T-cell (primary cell): ENCODE measurements around the gene HIRIP3. TPM values are rescaled to one million over a fixed set of nuclear protein-coding genes. Genes with fewer than 3 reads are reported as not detected.
"Not testable (repeated sequence)": the region's sequence is repeated elsewhere in the genome, so short reads cannot be mapped to it uniquely, and the experiment has no call there.

Experiments
- ATAC-seq, 4 experiments: fragments of 200-7000 bp in 3 of 4; fragments of 150-1000 bp in 1 of 4; cut with Tn5 transposase; replicated peaks in 1 of 4; 1 replicate in 3 of 4; 2 replicates in 1 of 4; pipeline ENCODE4 v1.10.0; 2021; ENCODE audit warnings: moderate library complexity in 3 of 4, mild to moderate bottlenecking in 2 of 4, moderate number of reproducible peaks in 1 of 4
- CTCF ChIA-PET, 2 donors: fragments of 300-600 bp; sonication (Branson Sonifier 250); formaldehyde crosslinking; loops; one replicate each; lab custom pipeline; 2022; ENCODE audit warnings: antibody characterized with exemption in 2 of 2; lab: Charles Lee
- POLR2A ChIA-PET, 2 donors: fragments of 300-600 bp; sonication (Branson Sonifier 250); formaldehyde crosslinking; loops; one replicate each; lab custom pipeline; 2022; ENCODE audit warnings: antibody characterized with exemption in 2 of 2; lab: Charles Lee
- DNase-seq, 35 experiments: peaks; one replicate each; pipeline versions ENCODE4 v3.0.0 to v3.0.0-alpha.2; 2013 to 2023
- H3K27ac ChIP-seq: one replicate; pipeline ENCODE4 v1.5.1; 2013; ENCODE audit warnings: low read length
- H3K27me3 ChIP-seq, 2 experiments: replicated peaks in 1 of 2; 1 replicate in 1 of 2; 2 replicates in 1 of 2; pipeline versions ENCODE4 v1.6.1 to v1.7.0; 2013; ENCODE audit warnings: low read length in 1 of 2, mixed read lengths in 1 of 2; ENCODE audit not compliant: control insufficient read depth in 2 of 2, insufficient read depth in 2 of 2; ENCODE audit errors: extremely low read depth in 1 of 2
- H3K36me3 ChIP-seq, 2 donors: 1 replicate in 1 of 2; 2 replicates in 1 of 2; pipeline versions ENCODE4 v1.6.1 to v1.7.0; 2013; ENCODE audit warnings: low read length in 1 of 2; ENCODE audit not compliant: control insufficient read depth in 2 of 2, insufficient read depth in 1 of 2; ENCODE audit errors: extremely low read depth in 1 of 2
- H3K4me1 ChIP-seq, 2 experiments: 1 replicate in 1 of 2; 2 replicates in 1 of 2; pipeline versions ENCODE4 v1.6.1 to v1.7.0; 2013; ENCODE audit warnings: low read length in 2 of 2, mixed read lengths in 1 of 2; ENCODE audit not compliant: insufficient read depth in 2 of 2, control insufficient read depth in 1 of 2; ENCODE audit errors: extremely low read depth in 1 of 2
- H3K4me3 ChIP-seq, 2 donors: 1 replicate in 1 of 2; 2 replicates in 1 of 2; pipeline versions ENCODE4 v1.5.1 to v1.7.0; 2013; ENCODE audit warnings: mild to moderate bottlenecking in 2 of 2, low read length in 1 of 2, moderate library complexity in 1 of 2; ENCODE audit not compliant: control insufficient read depth in 1 of 2; ENCODE audit errors: extremely low read depth in 1 of 2
- H3K9me3 ChIP-seq: 2 replicates; pipeline ENCODE4 v1.7.0; 2013
- H3K27ac Mint-ChIP-seq, 2 donors: one replicate each; pipeline ENCODE4 v1.8.0; 2020 to 2021; ENCODE audit warnings: mild to moderate bottlenecking in 2 of 2, mixed read lengths in 2 of 2
- H3K27me3 Mint-ChIP-seq, 2 donors: one replicate each; pipeline ENCODE4 v1.8.0; 2021 to 2022; ENCODE audit warnings: mixed read lengths in 2 of 2
- H3K36me3 Mint-ChIP-seq: one replicate; pipeline ENCODE4 v1.8.0; 2021; ENCODE audit warnings: mixed read lengths
- H3K4me1 Mint-ChIP-seq, 3 donors: one replicate each; pipeline ENCODE4 v1.8.0; 2020 to 2022; ENCODE audit warnings: mixed read lengths in 3 of 3, mild to moderate bottlenecking in 1 of 3
- H3K4me3 Mint-ChIP-seq, 3 donors: one replicate each; pipeline ENCODE4 v1.8.0; 2020 to 2022; ENCODE audit warnings: mild to moderate bottlenecking in 3 of 3, mixed read lengths in 3 of 3, moderate library complexity in 3 of 3
- H3K9me3 Mint-ChIP-seq, 3 donors: one replicate each; pipeline ENCODE4 v1.8.0; 2020 to 2022; ENCODE audit warnings: mixed read lengths in 3 of 3
- WGBS: methylation state at CpG from one replicate; pipeline ENCODE4 v1.1.5; 2013; ENCODE audit warnings: missing lambda C conversion rate; ENCODE audit not compliant: insufficient coverage; 5-methylcytosine and 5-hydroxymethylcytosine counted together
- total RNA-seq, 35 experiments: library from RNA in 6 of 35; stranded (reverse) in 6 of 35; fragments of 120-200 nt in 1 of 35; gene quantifications; one replicate each; pipeline versions ENCODE4 v1.2.1 to v1.2.4 and lab custom pipeline; 2013 to 2026

HIRIP3 gene
- total RNA-seq, 5 donors from 2014 or later (not counting 1 experiment from before 2014, with no cell fraction given), result 15.0 to 22.8 (median 20.3) TPM

- Histone ChIP-seq H3K4me1 (peaks cover 10 to 25% of the 10 kb centered on the region in 2 experiments), H3K9me3 (no peaks in the 10 kb centered on the region), H3K36me3 (peaks cover 0 to 3% of the 10 kb centered on the region in 2 donors), H3K27me3 (no peaks in the 10 kb centered on the region), H3K4me3 (peak overlapping the region; percentile 69 to 87), H3K27ac (peak overlapping the region; percentile 73)
- Mint-ChIP-seq H3K4me3 (peak overlapping the region; percentile 82 to 90 (median 85)), H3K9me3 (no peaks in the 10 kb centered on the region), H3K36me3 (no peaks in the 10 kb centered on the region), H3K27me3 (no peaks in the 10 kb centered on the region), H3K4me1 (peaks cover 19 to 29% (median 24%) of the 10 kb centered on the region in 3 donors), H3K27ac (peak overlapping the region; percentile 92 to 95)
- POLR2A ChIA-PET, result interaction anchor here (1.2 kb wide), 2 partner anchors 12 kb away, joined by 4 to 7 read pairs; no protein-coding TSS in a partner anchor
- DNase-seq, result no peak
- CTCF ChIA-PET, result interaction anchor here (0.6 to 2.5 kb wide), 9 partner anchors 13 to 259 kb away, joined by 3 to 22 read pairs (median 4); partner anchors contain the start of genes HIRIP3 (in 1 of the 2), KCTD13 (in 1 of the 2) and TAOK2 (in 1 of the 2)
- no peak for ATAC-seq
- WGBS, result 90% methylated on average over 8 of the region's 10 CpGs
Measured at GRCh38 chr16:29961127-29961478, 34.3 kb downstream of the HIRIP3 start.

GRCh38 chr16:29959821-29960220, 35.6 kb downstream of the HIRIP3 start:
- H3K4me1 ChIP-seq, result peaks cover 10 to 25% of the 10 kb centered on the region in 2 experiments
- DNase-seq, ATAC-seq, H3K4me3 ChIP-seq, POLR2A ChIA-PET, H3K36me3 ChIP-seq, H3K27ac ChIP-seq, H3K27me3 Mint-ChIP-seq, H3K9me3 Mint-ChIP-seq, H3K36me3 Mint-ChIP-seq, H3K27me3 ChIP-seq, H3K9me3 ChIP-seq: not testable (repeated sequence)
- Mint-ChIP-seq H3K27ac (peak overlapping the region in 1 of 2 donors; percentile 16), H3K4me3 (peak overlapping the region in 1 of 3 donors; percentile 90), H3K4me1 (peaks cover 19 to 25% (median 24%) of the 10 kb centered on the region in 3 donors)
- CTCF ChIA-PET, result interaction anchor here in 1 of 2 donors (1.1 kb wide), 1 partner anchor 12 kb away, joined by 4 read pairs; no protein-coding TSS in a partner anchor
- WGBS, result no CpG with 5 or more reads among the region's 4 CpGs

- H3K36me3 Mint-ChIP-seq, result no peaks in the 10 kb centered on the region
- Histone ChIP-seq H3K36me3 (peaks cover 0 to 3% of the 10 kb centered on the region in 2 donors), H3K9me3 (no peaks in the 10 kb centered on the region), H3K27ac (no peak overlapping the region), H3K4me3 (no peak overlapping the region), H3K4me1 (peaks cover 10 to 25% of the 10 kb centered on the region in 2 experiments), H3K27me3 (peaks cover 0 to 3% of the 10 kb centered on the region in 2 experiments)
- ATAC-seq, result no peak
- no peaks in the 10 kb centered on the region for H3K9me3 Mint-ChIP-seq
- peak overlapping the region in 1 of 3 donors; percentile 57 for H3K4me3 Mint-ChIP-seq
- no peaks in the 10 kb centered on the region for H3K27me3 Mint-ChIP-seq
- CTCF ChIA-PET, result no interaction called here
- POLR2A ChIA-PET, result interaction anchor here in 1 of 2 donors (0.6 kb wide), 1 partner anchor 28 kb away, joined by 3 read pairs; no protein-coding TSS in a partner anchor
- peak in 1 of 35 experiments; percentile 31 for DNase-seq
- peaks cover 19 to 22% (median 22%) of the 10 kb centered on the region in 3 donors for H3K4me1 Mint-ChIP-seq
- no peak overlapping the region for H3K27ac Mint-ChIP-seq
- WGBS, result no CpG with 5 or more reads among the region's 9 CpGs
Measured at GRCh38 chr16:29959293-29959692, 36.1 kb downstream of the HIRIP3 start.

- peaks cover 10 to 25% of the 10 kb centered on the region in 2 experiments for H3K4me1 ChIP-seq
- no peaks in the 10 kb centered on the region for H3K9me3 ChIP-seq
- 100% methylated on average over 3 of the region's 5 CpGs for WGBS
- H3K4me1 Mint-ChIP-seq, result peaks cover 19 to 22% (median 22%) of the 10 kb centered on the region in 3 donors
- H3K4me3 Mint-ChIP-seq, result no peak overlapping the region
- H3K36me3 ChIP-seq, result peaks cover 0 to 3% of the 10 kb centered on the region in 2 donors
- peaks cover 0 to 3% of the 10 kb centered on the region in 2 donors for H3K27me3 Mint-ChIP-seq
- CTCF ChIA-PET, result no interaction called here
- H3K4me3 ChIP-seq, result no peak overlapping the region
- POLR2A ChIA-PET, result interaction anchor here in 1 of 2 donors (0.6 kb wide), 1 partner anchor 28 kb away, joined by 3 read pairs; no protein-coding TSS in a partner anchor
- H3K27me3 ChIP-seq, result peaks cover 0 to 3% of the 10 kb centered on the region in 2 experiments
- H3K27ac ChIP-seq, result no peak overlapping the region
- DNase-seq (no peak), ATAC-seq (no peak)
- H3K9me3 Mint-ChIP-seq, result no peaks in the 10 kb centered on the region
- H3K27ac Mint-ChIP-seq, result no peak overlapping the region
- no peaks in the 10 kb centered on the region for H3K36me3 Mint-ChIP-seq
Measured at GRCh38 chr16:29958756-29959155, 36.7 kb downstream of the HIRIP3 start.

GRCh38 chr16:29951625-29952365, 43.6 kb downstream of the HIRIP3 start:
- H3K4me3 ChIP-seq, result no peak overlapping the region
- POLR2A ChIA-PET, result no interaction called here
- H3K27ac Mint-ChIP-seq, result no peak overlapping the region

GRCh38 chr16:29950806-29951461, 44.5 kb downstream of the HIRIP3 start:
- no peak overlapping the region for H3K27ac Mint-ChIP-seq
- DNase-seq (no peak), ATAC-seq (no peak)
- ChIA-PET CTCF (no interaction called here), POLR2A (no interaction called here)
- no peaks in the 10 kb centered on the region for H3K4me1 Mint-ChIP-seq
- peaks cover 0 to 15% of the 10 kb centered on the region in 2 experiments for H3K27me3 ChIP-seq
- H3K27me3 Mint-ChIP-seq, result peaks cover 0 to 3% of the 10 kb centered on the region in 2 donors
- H3K4me3 ChIP-seq, result no peak overlapping the region
- H3K36me3 ChIP-seq, result no peaks in the 10 kb centered on the region
- WGBS, result 100% methylated on average over 2 of the region's 4 CpGs
- peaks cover 0 to 11% (median 2%) of the 10 kb centered on the region in 3 donors for H3K9me3 Mint-ChIP-seq
- no peaks in the 10 kb centered on the region for H3K36me3 Mint-ChIP-seq
- H3K27ac ChIP-seq, result no peak overlapping the region
- H3K4me3 Mint-ChIP-seq, result no peak overlapping the region
- H3K4me1 ChIP-seq, result no peaks in the 10 kb centered on the region
- H3K9me3 ChIP-seq, result no peaks in the 10 kb centered on the region

More at GRCh38 chr16:29951625-29952365, 43.6 kb downstream of the HIRIP3 start:
- no peaks in the 10 kb centered on the region for H3K36me3 ChIP-seq
- no peak overlapping the region for H3K27ac ChIP-seq
- Mint-ChIP-seq H3K9me3 (peaks cover 0 to 11% (median 2%) of the 10 kb centered on the region in 3 donors), H3K36me3 (no peaks in the 10 kb centered on the region), H3K4me3 (no peak overlapping the region), H3K4me1 (no peaks in the 10 kb centered on the region), H3K27me3 (peaks cover 0 to 3% of the 10 kb centered on the region in 2 donors)
- peaks cover 0 to 17% of the 10 kb centered on the region in 2 experiments for H3K27me3 ChIP-seq
- CTCF ChIA-PET, result no interaction called here
- no peak for DNase-seq
- WGBS, result 92% methylated on average over 8 of the region's 8 CpGs
- no peaks in the 10 kb centered on the region for H3K4me1 ChIP-seq
- no peak for ATAC-seq
- H3K9me3 ChIP-seq, result no peaks in the 10 kb centered on the region
